OCI-LY3 (cell line): ENCODE data around the gene SYT1.

Experiments
- H2AFZ ChIP-seq: fragments of 200-600, 300-600 bp; shearing (Covaris generic); 2 replicates; pipeline ENCODE4 v1.6.0; 2014; ENCODE audit warnings: antibody characterized with exemption, low read depth, low read length
- H3K27ac ChIP-seq: fragments of 200-600, 300-600 bp; sonication (generic); 2 replicates; pipeline ENCODE4 v1.5.1; 2014; ENCODE audit warnings: mild to moderate bottlenecking, low read length, moderate library complexity, mixed read lengths
- H3K27me3 ChIP-seq: fragments of 200-600, 300-600 bp; sonication (generic); 2 replicates; pipeline ENCODE4 v1.6.1; 2014; ENCODE audit warnings: low read depth, low read length, mixed read lengths
- H3K36me3 ChIP-seq: fragments of 200-600, 300-600 bp; sonication (generic); replicated peaks from 2 replicates; pipeline ENCODE3; 2014; ENCODE audit warnings: low read depth, low read length, mixed read lengths
- H3K4me1 ChIP-seq: fragments of 300-600, 200-600 bp; sonication (generic); 2 replicates; pipeline ENCODE4 v1.6.1; 2014; ENCODE audit warnings: low read length, mixed read lengths
- H3K4me2 ChIP-seq: fragments of 200-600, 300-600 bp; sonication (generic); 2 replicates; pipeline ENCODE4 v1.6.1; 2014; ENCODE audit warnings: low read length, mixed read lengths
- H3K4me3 ChIP-seq: fragments of 300-600, 200-600 bp; sonication (generic); 2 replicates; pipeline ENCODE4 v1.5.1; 2014; ENCODE audit warnings: antibody characterized with exemption, mild to moderate bottlenecking, low read length, moderate library complexity
- H3K79me2 ChIP-seq: fragments of 300-600, 200-600 bp; shearing (Covaris generic); 2 replicates; pipeline ENCODE4 v1.6.1; 2014; ENCODE audit warnings: mild to moderate bottlenecking, low read length, mixed read lengths
- H3K9ac ChIP-seq: fragments of 300-600, 200-600 bp; shearing (Covaris generic); 2 replicates; pipeline ENCODE4 v1.6.0; 2014; ENCODE audit warnings: mild to moderate bottlenecking, low read length, moderate library complexity
- H3K9me3 ChIP-seq: fragments of 200-600, 300-600 bp; shearing (Covaris generic); 2 replicates; pipeline ENCODE4 v1.6.1; 2014; ENCODE audit warnings: low read length, mixed read lengths; ENCODE audit not compliant: insufficient read depth
- H4K20me1 ChIP-seq: fragments of 200-600, 300-600 bp; sonication (generic); 2 replicates; pipeline ENCODE4 v1.6.1; 2016; ENCODE audit warnings: low read length, mixed read lengths; ENCODE audit not compliant: insufficient read depth
- EZH2phosphoT487 ChIP-seq: fragments of 200-600 bp; shearing (Covaris generic); IDR thresholded peaks from 2 replicates; pipeline ENCODE4 v1.6.1; 2018; ENCODE audit warnings: antibody characterized with exemption, mixed run types, low read depth
- TF ChIP-seq, protein P1 (sequence below): fragments of 200-600, 300-600 bp; sonication (generic); IDR thresholded peaks from 2 replicates; pipeline ENCODE4 v1.5.1; 2014; ENCODE audit warnings: antibody characterized with exemption, low read length, low read depth

Gene SYT1

GRCh38 chr12:79367032-79367589 is 502.5 kb downstream of the SYT1 start:
- Histone ChIP-seq H3K9ac (no peak overlapping the region), H3K79me2 (no peaks in the 10 kb centered on the region), H3K4me2 (no peak overlapping the region), H3K4me3 (no peak overlapping the region), H3K9me3 (no peaks in the 10 kb centered on the region), H3K4me1 (peaks cover 14% of the 10 kb centered on the region), H4K20me1 (no peaks in the 10 kb centered on the region), H2AFZ (0 out of 2 replicates have a peak overlapping the region, but pooled peaks have one; percentile 61), H3K36me3 (no peaks in the 10 kb centered on the region), H3K27ac (no peak overlapping the region), H3K27me3 (no peaks in the 10 kb centered on the region)
- TF ChIP-seq EZH2phosphoT487 = no peak
- TF ChIP-seq, protein P1, sequence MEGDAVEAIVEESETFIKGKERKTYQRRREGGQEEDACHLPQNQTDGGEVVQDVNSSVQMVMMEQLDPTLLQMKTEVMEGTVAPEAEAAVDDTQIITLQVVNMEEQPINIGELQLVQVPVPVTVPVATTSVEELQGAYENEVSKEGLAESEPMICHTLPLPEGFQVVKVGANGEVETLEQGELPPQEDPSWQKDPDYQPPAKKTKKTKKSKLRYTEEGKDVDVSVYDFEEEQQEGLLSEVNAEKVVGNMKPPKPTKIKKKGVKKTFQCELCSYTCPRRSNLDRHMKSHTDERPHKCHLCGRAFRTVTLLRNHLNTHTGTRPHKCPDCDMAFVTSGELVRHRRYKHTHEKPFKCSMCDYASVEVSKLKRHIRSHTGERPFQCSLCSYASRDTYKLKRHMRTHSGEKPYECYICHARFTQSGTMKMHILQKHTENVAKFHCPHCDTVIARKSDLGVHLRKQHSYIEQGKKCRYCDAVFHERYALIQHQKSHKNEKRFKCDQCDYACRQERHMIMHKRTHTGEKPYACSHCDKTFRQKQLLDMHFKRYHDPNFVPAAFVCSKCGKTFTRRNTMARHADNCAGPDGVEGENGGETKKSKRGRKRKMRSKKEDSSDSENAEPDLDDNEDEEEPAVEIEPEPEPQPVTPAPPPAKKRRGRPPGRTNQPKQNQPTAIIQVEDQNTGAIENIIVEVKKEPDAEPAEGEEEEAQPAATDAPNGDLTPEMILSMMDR = no peak

DNA sequence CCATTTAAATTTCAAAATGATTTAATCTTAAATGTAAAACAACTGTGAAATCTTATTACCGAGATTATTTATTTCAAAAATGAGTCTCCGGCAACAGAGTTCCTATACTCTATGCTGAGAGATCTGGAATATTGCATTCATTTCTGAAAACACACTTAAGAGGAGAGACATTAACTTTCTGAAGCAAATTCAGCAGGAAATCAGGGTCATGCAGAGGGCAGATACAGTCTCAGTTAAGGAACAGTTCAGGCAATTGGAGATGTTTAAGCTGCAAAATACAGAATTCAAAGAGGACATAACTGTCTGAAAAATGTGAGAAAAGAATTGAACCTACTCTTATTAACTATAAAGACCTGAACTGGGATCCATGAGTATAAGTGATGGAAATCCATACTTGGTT is 505.4 kb downstream of the SYT1 start:
- no peak overlapping the region for H3K4me2 ChIP-seq
- H3K27ac ChIP-seq = no peak overlapping the region
- H3K9me3 ChIP-seq = no peaks in the 10 kb centered on the region
- H4K20me1 ChIP-seq = no peaks in the 10 kb centered on the region
- no peak for TF ChIP-seq EZH2phosphoT487
- TF ChIP-seq, protein P1 = no peak
- H3K36me3 ChIP-seq = no peaks in the 10 kb centered on the region
- H3K9ac ChIP-seq = no peak overlapping the region
- no peak overlapping the region for H3K4me3 ChIP-seq
- no peaks in the 10 kb centered on the region for H3K27me3 ChIP-seq
- 0 out of 2 replicates have a peak, but pooled peaks cover 9% of the 10 kb centered on the region for H3K4me1 ChIP-seq
- no peaks in the 10 kb centered on the region for H3K79me2 ChIP-seq
- H2AFZ ChIP-seq = no peak overlapping the region

GRCh38 chr12:79371226-79371625 is 506.7 kb downstream of the SYT1 start:
- TF ChIP-seq, protein P1 = no peak
- no peak for TF ChIP-seq EZH2phosphoT487
- Histone ChIP-seq H3K9me3 (no peaks in the 10 kb centered on the region), H3K9ac (no peak overlapping the region), H4K20me1 (no peaks in the 10 kb centered on the region), H3K36me3 (no peaks in the 10 kb centered on the region), H3K79me2 (no peaks in the 10 kb centered on the region), H3K27me3 (no peaks in the 10 kb centered on the region), H3K4me2 (no peak overlapping the region), H3K4me1 (0 out of 2 replicates have a peak, but pooled peaks cover 4% of the 10 kb centered on the region), H3K27ac (no peak overlapping the region), H2AFZ (no peak overlapping the region), H3K4me3 (no peak overlapping the region)

DNA sequence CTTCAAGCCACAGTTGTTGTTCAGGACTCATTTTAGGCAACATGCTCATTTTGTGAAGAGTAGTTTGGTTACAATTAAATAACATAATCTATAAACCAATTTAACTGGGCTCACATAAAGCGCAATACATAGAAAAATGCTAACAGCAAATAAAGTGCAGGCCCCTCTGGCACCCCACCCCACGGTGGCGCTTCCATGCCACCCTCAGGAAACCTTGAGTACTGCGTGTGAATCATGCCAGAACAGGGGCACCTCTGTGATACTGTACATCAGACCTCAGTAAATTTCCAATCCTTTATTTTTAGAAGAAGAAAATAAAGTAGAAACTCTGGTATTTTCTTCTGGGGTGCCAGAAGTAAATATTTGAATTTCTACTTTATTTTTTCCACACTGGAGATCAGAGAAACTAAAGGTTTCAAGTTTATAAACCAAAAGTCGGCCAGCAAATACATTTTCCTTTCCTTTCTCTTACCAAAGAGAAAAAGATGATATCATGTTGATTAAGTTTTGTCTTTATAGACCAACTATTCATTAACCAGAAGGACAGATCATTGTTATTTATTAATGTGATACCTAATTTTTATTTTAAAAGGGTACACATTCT is 509.4 kb downstream of the SYT1 start:
- H3K4me3 ChIP-seq = no peak overlapping the region
- H3K36me3 ChIP-seq = no peaks in the 10 kb centered on the region
- H3K79me2 ChIP-seq = no peaks in the 10 kb centered on the region
- 0 out of 2 replicates have a peak overlapping the region, but pooled peaks have one; percentile 75 for H2AFZ ChIP-seq
- H3K9ac ChIP-seq = no peak overlapping the region
- 0 out of 2 replicates have a peak, but pooled peaks cover 4% of the 10 kb centered on the region for H3K4me1 ChIP-seq
- no peaks in the 10 kb centered on the region for H3K9me3 ChIP-seq
- H3K27ac ChIP-seq = no peak overlapping the region
- no peaks in the 10 kb centered on the region for H3K27me3 ChIP-seq
- TF ChIP-seq, protein P1 = peak; percentile 88
- TF ChIP-seq EZH2phosphoT487 = no peak
- no peaks in the 10 kb centered on the region for H4K20me1 ChIP-seq
- peak overlapping the region; percentile 27; the same call in 1 of the 2 replicates for H3K4me2 ChIP-seq
